OCI-M1 (cell line): ENCODE results near the gene PXDC1.

Source experiments
- DNase-seq: peaks from one replicate; lab custom pipeline; 2025; lab: John Stamatoyannopoulos, UW

Gene PXDC1, protein sequence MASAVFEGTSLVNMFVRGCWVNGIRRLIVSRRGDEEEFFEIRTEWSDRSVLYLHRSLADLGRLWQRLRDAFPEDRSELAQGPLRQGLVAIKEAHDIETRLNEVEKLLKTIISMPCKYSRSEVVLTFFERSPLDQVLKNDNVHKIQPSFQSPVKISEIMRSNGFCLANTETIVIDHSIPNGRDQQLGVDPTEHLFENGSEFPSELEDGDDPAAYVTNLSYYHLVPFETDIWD

DNA sequence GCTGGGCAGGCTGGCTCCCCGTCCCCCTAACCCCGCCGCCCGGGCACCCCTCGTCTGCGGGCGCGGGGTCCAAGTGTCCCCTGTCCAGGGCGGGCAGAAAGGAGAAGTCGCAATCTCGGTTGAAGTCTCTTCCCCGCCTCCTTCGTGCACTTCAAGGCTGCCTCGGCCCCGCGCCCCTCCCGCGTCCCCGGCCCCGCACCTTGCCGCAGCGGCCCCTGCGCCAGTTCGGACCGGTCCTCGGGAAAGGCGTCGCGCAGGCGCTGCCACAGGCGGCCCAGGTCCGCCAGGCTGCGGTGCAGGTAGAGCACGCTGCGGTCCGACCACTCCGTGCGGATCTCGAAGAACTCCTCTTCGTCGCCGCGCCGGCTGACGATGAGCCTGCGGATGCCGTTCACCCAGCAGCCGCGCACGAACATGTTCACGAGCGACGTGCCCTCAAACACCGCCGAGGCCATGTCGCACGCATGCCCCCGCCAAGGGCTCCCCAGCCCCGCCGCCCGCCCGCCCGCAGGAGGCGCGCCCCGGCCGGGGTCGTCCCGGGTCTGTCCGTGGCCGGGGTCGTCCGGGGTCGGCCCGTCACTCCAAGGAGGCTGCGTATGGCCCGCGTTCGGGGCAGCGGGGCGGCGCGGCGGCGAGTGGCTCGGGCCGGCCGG lies at the start of gene PXDC1:
Gene PXDC1 (minus strand): TSS at position 637 of the 653 bp plus-strand sequence. CDS start 182 bp downstream, at position 455.
- no peak for DNase-seq

DNA sequence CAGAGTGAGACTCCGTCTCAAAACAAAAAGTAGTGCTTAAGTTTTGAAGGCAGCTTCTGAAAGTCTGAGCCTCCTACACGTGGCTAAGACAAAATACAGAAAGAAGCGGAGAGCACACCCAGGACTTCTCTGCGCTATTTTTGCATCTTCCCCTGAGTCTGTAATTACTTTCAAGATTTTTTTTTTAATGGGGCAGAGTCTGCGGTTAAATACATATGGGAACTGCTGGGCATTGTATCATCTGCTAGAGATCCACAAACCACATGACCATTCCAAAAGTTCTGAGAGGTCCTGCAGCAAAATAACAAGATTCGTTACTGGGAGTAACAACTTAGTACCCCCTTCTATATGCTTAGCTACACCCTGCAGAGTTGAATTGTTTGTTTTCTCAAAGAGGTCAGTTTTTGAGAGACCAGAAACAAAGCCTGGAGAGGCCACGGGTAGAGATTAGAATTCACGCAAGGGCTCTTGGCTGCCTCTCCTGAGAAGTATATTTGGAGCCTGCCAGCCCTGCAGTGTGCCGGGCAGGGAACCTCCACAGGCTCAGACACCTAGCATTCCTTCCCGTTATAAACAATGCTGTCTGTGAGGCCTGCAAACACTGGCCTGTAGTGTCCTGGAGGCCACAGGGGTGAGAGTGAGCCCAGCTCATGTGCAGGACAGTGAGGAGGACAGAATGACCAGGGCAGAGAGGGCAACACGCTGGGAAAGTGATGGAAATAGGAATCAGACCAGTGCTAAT lies 49.5 kb upstream of the PXDC1 start:
- DNase-seq, result no peak

DNA sequence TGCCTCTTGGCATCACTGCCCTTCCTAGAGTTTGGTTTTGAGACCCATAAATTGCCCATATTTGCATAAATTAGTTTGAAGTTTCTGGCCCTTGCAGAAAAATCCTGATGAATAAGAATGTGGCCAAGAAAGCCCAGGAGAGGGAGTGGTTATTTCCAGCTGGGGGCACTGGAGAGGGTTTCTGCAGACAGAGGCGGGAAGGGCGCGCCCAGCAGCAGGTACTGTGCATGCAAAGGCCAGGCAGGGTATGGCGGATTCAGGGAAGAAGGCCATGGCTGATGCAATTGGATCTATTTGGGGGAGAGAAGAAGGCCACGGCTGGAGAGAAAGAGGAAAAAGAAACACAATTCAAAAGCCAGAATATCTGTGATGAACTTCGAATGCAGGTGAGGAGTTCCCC lies 48.2 kb upstream of the PXDC1 start:
- no peak for DNase-seq

DNA sequence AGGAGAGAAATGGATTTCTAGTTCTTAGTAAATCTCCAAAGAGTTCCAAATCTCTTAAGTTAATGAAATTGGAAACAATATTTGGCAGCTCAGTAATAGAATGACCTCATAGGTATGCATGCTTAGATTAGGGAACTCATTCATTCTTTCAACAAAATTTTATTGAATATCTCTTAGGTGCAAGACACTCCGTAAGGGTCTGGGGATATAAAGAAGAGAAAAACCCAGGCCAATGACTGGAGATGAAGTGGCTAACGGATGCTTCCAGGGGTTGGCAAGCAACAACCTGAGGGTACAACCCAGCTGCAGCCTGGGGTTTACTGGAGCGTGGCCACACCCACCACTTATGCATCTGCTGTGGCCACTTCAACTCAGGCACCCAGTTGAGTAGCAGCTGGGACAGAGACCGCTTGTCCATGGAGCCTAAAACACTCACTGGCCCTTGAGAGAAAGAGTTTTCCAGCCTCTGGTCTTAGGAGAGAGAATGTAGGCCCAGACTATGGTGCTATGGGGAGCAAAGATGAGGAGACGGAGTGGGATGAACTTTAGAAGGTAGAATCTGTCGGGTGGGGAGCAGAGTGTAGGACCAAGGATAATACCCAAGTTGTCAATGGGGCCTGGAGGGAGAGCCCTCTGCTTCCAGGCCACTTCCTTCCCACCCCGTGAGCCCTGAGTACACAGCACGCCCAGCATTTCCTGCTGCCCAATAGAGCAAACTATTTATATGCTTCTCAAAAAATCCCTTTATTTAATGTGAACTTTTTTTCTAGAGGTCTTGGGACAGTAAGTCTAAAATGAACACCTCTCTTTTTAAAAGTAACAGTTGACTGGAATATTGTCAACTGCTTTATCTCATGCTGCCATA lies 46.8 kb upstream of the PXDC1 start:
- DNase-seq, result no peak

DNA sequence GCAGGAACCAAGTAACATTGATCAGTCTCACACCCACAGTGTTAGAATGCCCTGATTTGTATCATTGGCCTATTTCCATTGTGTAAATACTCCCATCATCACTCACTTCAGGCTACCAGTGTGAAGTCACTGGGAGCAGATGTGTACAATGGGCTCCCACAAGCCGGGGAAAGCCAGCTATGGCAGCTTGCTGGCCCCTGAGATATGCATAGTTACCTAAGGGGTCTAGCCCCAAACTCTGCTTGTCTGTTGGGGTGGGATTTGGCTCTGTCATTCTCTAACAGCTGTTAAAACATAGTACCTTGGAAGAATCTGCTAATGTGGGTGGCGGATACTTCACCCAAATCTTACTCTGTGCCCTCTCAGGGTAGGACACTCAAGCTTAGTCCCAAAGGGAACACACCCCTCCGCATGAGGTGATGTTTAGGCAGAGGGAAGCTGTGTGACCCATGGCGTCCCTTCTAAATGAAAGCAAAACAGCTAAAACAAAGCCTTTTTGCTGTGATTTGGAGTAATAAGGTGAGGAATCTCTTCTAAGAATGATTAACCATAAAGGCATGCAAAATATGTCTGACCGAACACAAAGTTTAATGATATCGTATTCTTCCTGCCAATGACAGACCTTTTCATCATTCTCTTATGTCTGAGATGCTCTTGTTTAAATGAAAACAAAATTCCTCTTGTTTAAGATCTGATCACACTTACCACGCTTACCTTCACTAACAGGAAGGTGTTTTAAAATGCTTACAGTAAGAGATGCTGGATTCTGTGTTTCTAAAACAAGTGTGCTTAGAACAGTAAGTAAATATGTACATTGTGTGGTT lies 45.9 kb upstream of the PXDC1 start:
- no peak for DNase-seq

DNA sequence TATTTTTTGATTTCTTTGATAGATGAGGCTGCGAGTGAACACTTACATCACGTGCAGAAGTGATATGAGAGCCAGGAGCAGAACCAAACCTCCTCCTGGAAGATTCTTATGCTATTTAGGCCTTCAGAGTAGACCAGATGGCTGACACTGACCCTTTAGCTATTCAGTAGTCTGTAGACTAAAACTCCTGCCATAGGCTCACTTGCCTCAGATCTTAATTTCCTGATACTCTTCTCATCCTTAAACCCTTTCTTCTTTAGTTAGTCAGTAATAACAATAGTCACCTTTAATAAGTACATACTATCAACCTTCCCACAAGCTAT lies 45.2 kb upstream of the PXDC1 start:
- DNase-seq, result no peak

DNA sequence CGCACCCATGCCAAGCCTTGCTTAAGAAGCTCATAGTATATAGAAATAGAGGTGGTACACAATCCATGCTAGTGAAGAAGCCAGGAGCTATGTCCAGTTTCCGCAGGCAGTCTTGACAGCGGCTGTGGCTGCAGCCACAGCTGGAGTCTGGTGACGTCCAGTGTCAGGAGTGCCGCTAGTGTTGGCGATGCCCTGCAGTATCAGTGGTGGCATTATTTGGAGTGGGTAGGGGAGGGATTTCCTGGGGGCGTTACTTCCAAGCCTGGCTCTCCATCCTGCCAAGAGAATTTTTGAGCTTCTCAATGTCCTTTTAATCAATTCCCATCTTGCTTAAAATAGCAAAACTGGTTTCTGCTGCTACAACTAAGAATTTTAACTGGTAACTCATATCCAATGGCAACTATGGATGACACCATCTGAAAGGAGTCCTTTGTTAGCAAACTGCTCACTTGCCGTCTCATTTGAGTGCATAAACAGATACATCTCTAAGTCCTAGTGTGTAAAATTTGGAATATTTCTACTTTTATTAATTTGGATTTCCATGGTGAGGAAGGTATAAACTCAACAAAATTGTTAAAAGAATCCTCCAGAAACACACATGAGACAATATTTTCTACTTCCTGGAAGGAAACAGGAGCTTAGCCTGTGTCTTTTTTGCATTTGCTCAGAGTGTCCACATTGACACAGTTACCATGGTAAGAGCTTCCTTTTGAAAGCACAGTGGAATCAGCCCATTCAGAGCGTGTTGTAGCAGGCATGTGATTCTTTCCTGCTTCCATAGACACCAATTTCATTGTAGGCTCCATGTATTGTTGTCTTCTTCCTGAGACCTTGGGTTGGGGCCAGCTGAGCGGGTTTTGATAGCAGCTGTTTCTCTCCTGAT lies 44.6 kb upstream of the PXDC1 start:
- DNase-seq, result no peak

DNA sequence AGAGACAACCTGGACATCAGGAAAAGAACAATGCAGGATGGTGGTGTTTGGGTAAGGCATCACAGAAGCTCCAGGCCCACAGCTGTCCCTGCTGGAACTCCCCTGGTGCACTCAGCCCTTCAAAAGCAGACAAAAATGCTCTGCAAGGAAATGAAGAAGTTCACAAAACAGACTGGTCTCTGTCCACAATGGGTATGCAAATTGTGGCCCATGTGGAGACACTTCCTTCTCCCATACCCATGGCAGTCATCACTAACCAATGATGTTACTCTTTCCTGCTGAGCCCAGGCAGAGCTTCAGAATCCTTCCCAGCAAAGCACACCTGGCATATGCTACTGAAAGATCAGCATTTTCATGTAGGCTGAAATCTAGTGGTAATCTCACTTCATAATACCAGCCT lies 42.6 kb upstream of the PXDC1 start:
- DNase-seq, result no peak

DNA sequence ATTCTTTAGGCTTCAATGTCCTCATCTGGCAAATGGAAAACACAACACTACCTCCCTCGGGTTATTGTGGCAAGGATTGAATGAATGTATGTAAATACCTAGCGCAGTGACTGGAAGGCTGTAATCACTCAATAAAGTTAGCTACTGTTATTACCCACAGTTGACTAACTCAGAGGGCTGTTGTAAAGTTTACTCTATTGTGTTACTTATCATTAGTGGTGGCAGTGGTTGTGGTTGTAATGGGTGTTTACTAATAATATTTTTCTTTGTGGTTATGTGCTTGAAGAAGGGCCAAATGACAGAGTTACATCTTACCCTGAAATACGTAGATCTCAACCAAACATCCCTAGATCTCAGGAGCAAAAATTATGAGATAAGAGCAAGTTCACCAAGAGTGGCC lies 42.0 kb upstream of the PXDC1 start:
- DNase-seq, result no peak

DNA sequence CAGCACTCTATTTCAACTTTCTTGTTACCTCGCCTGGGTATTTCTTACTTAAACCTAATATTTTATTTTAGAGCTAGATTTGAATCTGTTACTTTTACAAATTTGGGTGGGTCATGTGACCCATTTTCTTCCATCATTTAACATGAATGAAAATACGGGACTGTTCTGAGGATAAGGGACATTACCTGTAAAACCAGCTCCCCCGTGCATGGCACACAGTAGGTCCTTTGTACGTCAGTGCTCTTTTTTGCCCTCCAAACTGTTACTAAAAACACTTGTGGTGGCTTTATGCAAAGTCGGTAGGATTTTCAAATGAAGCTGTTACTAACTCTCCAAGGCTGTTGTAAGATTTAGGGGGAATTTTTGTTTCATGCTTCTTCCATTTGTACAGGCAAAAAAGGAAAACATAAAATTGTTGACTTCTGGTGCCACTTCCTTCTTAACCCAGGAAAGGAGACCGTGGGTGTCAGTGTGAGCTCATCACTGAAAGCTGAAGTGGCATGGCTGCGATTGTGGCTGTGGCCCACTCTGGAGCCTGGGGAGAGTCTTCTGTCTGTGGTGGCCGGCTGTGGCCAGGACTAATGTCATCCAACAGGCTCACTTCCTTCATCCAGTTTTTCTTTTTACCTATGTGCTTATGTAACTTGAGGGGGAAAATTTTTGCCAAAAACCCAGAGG lies 40.2 kb upstream of the PXDC1 start:
- no peak for DNase-seq

DNA sequence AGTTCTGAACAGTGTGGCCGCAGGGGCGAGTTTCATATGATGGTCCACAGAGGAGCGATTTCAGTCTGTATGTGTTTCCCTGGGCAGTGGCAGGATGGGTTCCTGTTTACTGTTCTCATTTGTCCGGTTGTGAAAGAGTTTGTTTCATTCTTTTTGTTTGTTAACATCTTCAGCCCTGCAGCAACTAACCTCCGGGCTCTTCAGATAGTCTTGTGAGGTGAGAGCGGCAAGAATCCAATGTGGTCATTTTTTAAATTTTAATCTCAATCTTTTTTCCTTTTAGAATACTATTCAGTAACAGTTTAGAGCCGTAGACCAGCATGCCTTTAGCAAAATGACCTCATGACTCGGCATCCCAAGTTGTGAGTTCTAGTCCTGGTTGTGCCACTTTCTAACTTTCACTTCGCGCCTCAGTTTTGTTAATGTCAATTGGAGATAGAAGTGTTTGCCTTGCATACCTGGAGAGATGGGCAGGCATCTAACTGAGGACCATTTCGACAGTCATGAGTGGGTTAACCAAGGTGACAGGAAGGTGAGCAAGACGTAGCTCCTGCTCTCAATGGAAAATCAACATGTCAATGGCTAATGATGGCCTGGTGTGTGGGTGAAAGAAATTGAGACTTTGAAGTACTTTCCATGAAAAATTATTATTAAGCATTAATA lies 38.5 kb upstream of the PXDC1 start:
- DNase-seq, result no peak

DNA sequence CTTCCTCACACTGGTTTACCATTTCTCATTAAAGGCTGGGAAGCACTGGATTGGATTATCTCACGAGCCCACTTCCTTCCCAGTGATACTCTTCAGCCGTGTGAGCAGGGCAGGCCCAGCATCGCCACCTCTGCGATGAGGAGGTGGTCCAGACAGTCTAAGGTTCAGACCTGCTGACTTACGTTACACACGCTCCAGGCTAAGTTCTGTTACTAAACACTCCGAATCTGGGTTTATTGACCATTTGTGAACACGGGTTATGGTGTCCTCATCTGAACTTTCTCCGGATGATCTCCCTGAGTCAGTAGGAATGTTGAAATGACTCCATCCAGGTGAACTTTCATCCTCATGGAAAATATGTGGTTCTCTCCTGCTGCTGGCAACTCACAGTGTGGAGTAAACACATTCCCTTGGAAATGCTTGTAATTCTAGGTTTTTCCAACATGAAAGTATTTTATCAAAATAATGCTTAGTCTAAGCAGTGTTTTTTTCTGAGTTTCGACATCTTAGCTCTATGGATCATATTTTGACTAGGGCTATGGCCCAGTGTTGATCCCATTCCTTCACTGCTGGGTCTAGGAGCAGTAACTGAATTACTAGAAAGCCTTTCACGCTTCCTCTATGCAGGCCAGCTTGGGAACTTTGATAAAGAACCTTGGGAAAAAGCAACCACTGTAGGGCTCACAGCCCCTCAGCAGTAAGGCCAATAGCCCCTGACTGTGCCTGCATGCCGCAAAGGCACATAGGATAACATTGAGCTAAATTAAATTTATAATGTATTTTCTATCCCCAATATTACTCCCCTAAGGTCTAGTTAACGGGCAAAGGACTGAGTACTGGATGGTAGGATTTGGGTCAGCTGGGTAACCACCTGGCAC lies 37.7 kb upstream of the PXDC1 start:
- no peak for DNase-seq

DNA sequence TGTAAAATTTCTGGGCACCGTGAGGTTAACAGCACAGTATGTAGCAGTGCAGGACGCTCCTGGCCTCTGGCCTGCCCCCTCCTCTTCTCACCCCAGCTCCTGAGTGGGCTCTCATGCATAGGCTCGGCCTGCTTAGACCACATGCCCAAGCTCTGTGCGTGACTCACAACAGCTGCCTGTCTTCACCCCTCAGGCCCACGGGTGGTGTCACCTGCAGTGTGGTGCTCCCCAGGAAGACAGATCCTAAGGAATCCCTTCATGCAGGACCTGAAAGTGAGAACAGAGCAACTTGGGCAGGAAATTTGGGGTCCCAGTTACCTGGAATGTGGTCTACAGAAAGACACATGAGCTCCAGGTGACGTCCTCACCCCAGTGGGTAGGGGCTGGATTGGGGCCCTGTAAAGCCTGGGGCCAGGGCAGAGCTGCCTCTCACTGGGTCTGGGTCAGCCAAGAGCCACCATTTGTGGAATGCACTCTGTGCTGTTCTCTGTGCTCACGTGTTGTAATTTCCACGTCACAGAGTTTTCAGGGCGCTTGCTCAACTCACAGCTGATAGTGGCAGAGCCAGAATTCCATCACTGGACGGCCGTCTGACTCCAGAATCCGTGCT lies 37.0 kb upstream of the PXDC1 start:
- DNase-seq, result no peak

DNA sequence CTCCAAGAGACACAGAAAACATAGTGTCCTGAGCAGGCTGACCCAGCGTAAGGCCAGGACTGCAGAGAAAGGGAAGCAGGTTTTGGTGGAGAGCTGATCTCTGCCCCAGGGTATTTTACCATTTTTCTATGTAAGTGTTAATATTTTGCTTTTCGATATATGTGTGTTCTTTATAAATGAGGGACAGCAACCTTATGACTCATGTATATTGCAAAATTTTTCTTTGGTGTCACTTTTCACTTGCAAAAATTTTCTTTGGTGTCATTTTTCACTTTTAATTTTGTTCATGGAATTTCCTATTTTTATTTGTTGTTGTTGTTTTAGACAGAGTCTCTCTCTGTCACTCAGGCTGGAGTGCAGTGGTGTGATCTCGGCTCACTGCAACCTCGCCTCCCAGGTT lies 34.6 kb upstream of the PXDC1 start:
- DNase-seq, result no peak

DNA sequence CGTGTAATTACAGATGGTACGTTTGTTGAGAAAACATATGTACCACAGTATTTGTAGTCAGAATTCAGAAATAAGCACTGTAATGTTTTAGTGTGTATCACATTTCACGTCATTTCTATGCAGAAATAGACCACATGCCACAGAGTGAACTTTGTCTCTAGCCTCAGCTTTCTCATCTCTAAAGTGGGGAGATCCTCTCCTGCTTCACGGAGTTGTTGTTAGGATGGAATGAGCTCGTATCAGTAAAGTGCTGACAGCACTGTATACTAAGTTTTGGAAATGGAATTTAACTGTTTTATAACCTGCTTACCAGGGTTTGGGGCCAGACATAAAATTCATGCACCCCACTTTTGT lies 34.2 kb upstream of the PXDC1 start:
- no peak for DNase-seq

DNA sequence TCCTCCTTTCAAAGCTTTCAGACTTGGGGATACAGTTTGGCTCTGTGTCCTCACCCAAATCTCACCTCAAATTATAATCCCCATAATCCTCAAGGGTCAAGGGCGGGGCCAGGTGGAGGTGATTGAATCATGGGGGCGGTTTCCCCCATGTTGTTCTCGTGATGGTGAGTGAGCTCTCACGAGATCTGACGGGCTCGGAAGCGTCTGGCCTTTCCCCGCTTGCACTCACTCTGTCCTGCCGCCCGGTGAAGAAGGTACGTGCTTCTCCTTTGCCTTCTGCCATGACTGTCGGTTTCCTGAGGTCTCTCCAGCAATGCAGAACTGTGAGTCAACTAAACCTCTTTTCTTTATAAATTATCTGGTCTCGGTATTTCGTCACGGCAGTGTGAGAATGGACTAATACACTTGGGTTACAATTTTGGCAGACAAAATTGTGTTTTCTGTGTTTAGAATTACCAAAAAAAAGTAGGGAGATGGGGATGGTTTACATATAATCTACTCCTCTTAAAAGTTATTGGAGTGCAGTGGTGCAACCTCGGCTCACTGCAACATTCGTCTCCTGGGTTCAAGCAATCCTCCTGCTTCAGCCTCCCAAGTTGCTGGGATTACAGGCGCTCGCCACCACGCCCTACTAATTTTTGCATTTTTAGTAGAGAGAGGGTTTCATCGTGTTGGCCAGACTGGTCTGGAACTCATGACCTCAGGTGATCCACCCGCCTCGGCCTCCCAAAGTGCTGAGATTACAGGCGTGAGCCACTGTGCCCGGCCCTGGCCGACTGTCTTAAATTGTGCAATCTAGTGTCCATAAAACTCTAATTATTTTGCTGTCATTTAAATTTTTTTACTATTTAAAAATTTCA lies 33.6 kb upstream of the PXDC1 start:
- DNase-seq, result no peak

DNA sequence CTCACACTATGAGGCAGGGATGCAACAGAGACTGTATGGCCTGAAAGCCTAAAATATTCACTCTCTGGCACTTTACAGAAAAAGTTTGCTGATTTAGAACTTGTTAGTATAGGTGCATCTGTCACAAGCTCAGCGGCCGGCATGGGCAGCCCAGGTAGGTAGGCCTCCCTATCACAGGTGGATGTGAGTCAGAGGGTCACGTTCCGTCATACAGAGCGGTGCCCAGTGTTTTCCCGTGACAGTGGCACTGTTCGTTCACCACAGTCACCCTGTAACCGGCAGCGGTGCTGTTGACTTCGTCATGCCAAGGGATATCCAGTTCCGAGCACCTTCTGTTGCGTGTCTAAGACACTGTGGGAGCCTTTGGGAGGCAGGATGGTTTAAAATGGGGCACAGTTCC lies 32.9 kb upstream of the PXDC1 start:
- no peak for DNase-seq
